CD14-positive monocyte (primary cell): ENCODE data around the gene CFAP53. TPM values are rescaled to one million over a fixed set of nuclear protein-coding genes. Genes with fewer than 3 reads are reported as not detected.
A peak's percentile ranks its signal among the peaks of the same experiment; 100 is the strongest.

Source experiments
- DNase-seq, 3 donors: peaks; one replicate each; pipeline ENCODE4 v3.0.0-alpha.2; 2011 to 2022
- H2AFZ ChIP-seq: 2 replicates; pipeline ENCODE4 v1.6.0; 2012; ENCODE audit warnings: mild to moderate bottlenecking, low read depth, low read length, inconsistent platforms; ENCODE audit not compliant: insufficient read depth, poor library complexity, severe bottlenecking
- H3K27ac ChIP-seq, 2 donors: 1 replicate in 1 of 2; 2 replicates in 1 of 2; pipeline ENCODE4 v1.5.1; 2012 to 2013; ENCODE audit warnings: low read length in 2 of 2, control low read depth in 1 of 2, inconsistent platforms in 1 of 2, low read depth in 1 of 2, mild to moderate bottlenecking in 1 of 2
- H3K27me3 ChIP-seq, 2 donors: one replicate each; pipeline versions ENCODE4 v1.6.0 to v1.6.1; 2011 to 2013; ENCODE audit warnings: low read length in 2 of 2; ENCODE audit not compliant: control insufficient read depth in 2 of 2, insufficient read depth in 2 of 2
- H3K36me3 ChIP-seq, 2 donors: replicated peaks in 1 of 2; 1 replicate in 1 of 2; 2 replicates in 1 of 2; pipeline versions ENCODE4 v1.5.1 to v1.6.1; 2012 to 2013; ENCODE audit warnings: low read length in 2 of 2, control low read depth in 1 of 2, inconsistent platforms in 1 of 2, mild to moderate bottlenecking in 1 of 2; ENCODE audit not compliant: insufficient read depth in 2 of 2, control insufficient read depth in 1 of 2
- H3K4me1 ChIP-seq, 2 donors: 1 replicate in 1 of 2; 2 replicates in 1 of 2; pipeline versions ENCODE4 v1.5.1 to v1.6.1; 2012 to 2013; ENCODE audit warnings: low read length in 2 of 2, control low read depth in 1 of 2, inconsistent platforms in 1 of 2, mild to moderate bottlenecking in 1 of 2, moderate library complexity in 1 of 2; ENCODE audit not compliant: insufficient read depth in 2 of 2, control insufficient read depth in 1 of 2
- H3K4me2 ChIP-seq: replicated peaks from 2 replicates; pipeline ENCODE3; 2012; ENCODE audit warnings: low read length, moderate library complexity, mild to moderate bottlenecking; ENCODE audit not compliant: poor library complexity, severe bottlenecking; ENCODE audit errors: extremely low read depth
- H3K4me3 ChIP-seq, 3 experiments: fragments of 200-600 bp in 1 of 3; sonication (generic) in 1 of 3; replicated peaks in 1 of 3; 1 replicate in 2 of 3; 2 replicates in 1 of 3; pipeline ENCODE4 v1.5.1; 2011 to 2013; ENCODE audit warnings: low read length in 3 of 3, mild to moderate bottlenecking in 3 of 3, control low read depth in 2 of 3, low read depth in 2 of 3, inconsistent platforms in 1 of 3, moderate library complexity in 1 of 3
- H3K79me2 ChIP-seq: 2 replicates; pipeline ENCODE4 v1.6.0; 2012; ENCODE audit warnings: mild to moderate bottlenecking, control low read depth, inconsistent platforms, low read length, moderate library complexity; ENCODE audit not compliant: insufficient read depth
- H3K9ac ChIP-seq: 2 replicates; pipeline ENCODE4 v1.6.0; 2017; ENCODE audit warnings: low read length, mild to moderate bottlenecking; ENCODE audit not compliant: insufficient read depth, poor library complexity, severe bottlenecking
- H3K9me3 ChIP-seq, 2 donors: replicated peaks in 1 of 2; 1 replicate in 1 of 2; 2 replicates in 1 of 2; pipeline versions ENCODE4 v1.5.1 to v1.6.1; 2012 to 2013; ENCODE audit warnings: low read length in 2 of 2, control low read depth in 1 of 2; ENCODE audit not compliant: control insufficient read depth in 1 of 2, insufficient read depth in 1 of 2
- H4K20me1 ChIP-seq: 2 replicates; pipeline ENCODE4 v1.6.0; 2012; ENCODE audit warnings: mild to moderate bottlenecking, low read length, control low read depth, moderate library complexity; ENCODE audit not compliant: insufficient read depth
- H3K27ac Mint-ChIP-seq, 7 donors: one replicate each; pipeline ENCODE4 v1.8.0; 2020; ENCODE audit warnings: mild to moderate bottlenecking in 7 of 7, mixed read lengths in 7 of 7, moderate library complexity in 6 of 7, inconsistent platforms in 2 of 7
- H3K27me3 Mint-ChIP-seq, 3 donors: one replicate each; pipeline ENCODE4 v1.8.0; 2021 to 2022; ENCODE audit warnings: low read depth in 3 of 3, mild to moderate bottlenecking in 3 of 3, mixed read lengths in 3 of 3, moderate library complexity in 3 of 3, inconsistent platforms in 1 of 3
- H3K36me3 Mint-ChIP-seq, 2 donors: one replicate each; pipeline ENCODE4 v1.8.0; 2020; ENCODE audit warnings: mixed read lengths in 2 of 2, inconsistent platforms in 1 of 2, mild to moderate bottlenecking in 1 of 2
- H3K4me1 Mint-ChIP-seq: one replicate; pipeline ENCODE4 v1.8.0; 2020; ENCODE audit warnings: mild to moderate bottlenecking, mixed read lengths
- H3K4me3 Mint-ChIP-seq, 2 donors: one replicate each; pipeline ENCODE4 v1.8.0; 2020; ENCODE audit warnings: mild to moderate bottlenecking in 2 of 2, mixed read lengths in 2 of 2, moderate library complexity in 1 of 2
- H3K9me3 Mint-ChIP-seq, 7 donors: one replicate each; pipeline ENCODE4 v1.8.0; 2020 to 2022; ENCODE audit warnings: mixed read lengths in 7 of 7, mild to moderate bottlenecking in 6 of 7, moderate library complexity in 6 of 7, inconsistent platforms in 2 of 7
- CTCF ChIP-seq: fragments of 200-600 bp; IDR thresholded peaks from one replicate; pipeline ENCODE4 v1.8.0; 2022; ENCODE audit warnings: antibody characterized with exemption, mild to moderate bottlenecking
- WGBS: methylation state at CpG from one replicate; pipeline ENCODE4 v1.1.5; 2013; ENCODE audit warnings: missing lambda C conversion rate; ENCODE audit not compliant: insufficient coverage; 5-methylcytosine and 5-hydroxymethylcytosine counted together
- intact Hi-C, 2 donors: fragments of 100-400 bp; cut with micrococcal nuclease; formaldehyde crosslinking; loops; one replicate each; pipeline versions ENCODE4 v1.15.0 to v1.15.1; 2023
- polyA plus RNA-seq, 3 donors: library from polyadenylated mRNA; depleted of rRNA in 1 of 3; unstranded in 2 of 3; stranded (reverse) in 1 of 3; fragments of 300-500 nt in 2 of 3; fragments of >200 nt in 1 of 3; fragmentation: Illumina TruSeq in 2 of 3; gene quantifications; 1 replicate in 2 of 3; 2 replicates in 1 of 3; pipeline ENCODE4 v1.2.3, GENCODE V29; 2012 to 2021

Gene CFAP53
- polyA plus RNA-seq, 3 donors: 0.08 to 0.14 TPM; not detected in 1

- Mint-ChIP-seq H3K27ac (no peak overlapping the region), H3K9me3 (peaks cover 2 to 20% (median 16%) of the 10 kb centered on the region in 7 donors), H3K4me1 (peaks cover 18% of the 10 kb centered on the region), H3K27me3 (peaks cover 22 to 40% (median 37%) of the 10 kb centered on the region in 3 donors), H3K36me3 (peaks cover 4 to 9% of the 10 kb centered on the region in 2 donors), H3K4me3 (peak overlapping the region in 1 of 2 donors; percentile 67)
- Histone ChIP-seq H4K20me1 (no peaks in the 10 kb centered on the region), H3K9ac (no peak overlapping the region), H2AFZ (no peak overlapping the region), H3K27ac (no peak overlapping the region), H3K4me2 (no peak overlapping the region), H3K27me3 (peaks cover 17 to 39% of the 10 kb centered on the region in 2 donors), H3K4me3 (no peak overlapping the region), H3K36me3 (no peaks in the 10 kb centered on the region), H3K4me1 (peaks cover 14 to 23% of the 10 kb centered on the region in 2 donors), H3K79me2 (no peaks in the 10 kb centered on the region), H3K9me3 (peaks cover 1 to 3% of the 10 kb centered on the region in 2 donors)
- TF ChIP-seq CTCF: no peak
- WGBS: 97% methylated on average over 4 of the region's 7 CpGs
- intact Hi-C loops: loop anchor here in 1 of 2 donors (5.0 kb wide), 1 partner anchor 57 kb away; no protein-coding TSS in a partner anchor
- DNase-seq: no peak
These were observed 33.5 kb upstream of the CFAP53 start for GRCh38 chr18:50299626-50300388.

- Histone ChIP-seq H3K4me3 (peak overlapping the region in 2 of 3 experiments; percentile 34 to 70), H3K79me2 (no peaks in the 10 kb centered on the region), H3K36me3 (no peaks in the 10 kb centered on the region), H3K4me2 (peak overlapping the region; percentile 70), H3K4me1 (peaks cover 14 to 23% of the 10 kb centered on the region in 2 donors), H2AFZ (peak overlapping the region; percentile 78), H3K27me3 (peaks cover 17 to 37% of the 10 kb centered on the region in 2 donors), H3K27ac (no peak overlapping the region), H3K9ac (no peak overlapping the region), H3K9me3 (no peaks in the 10 kb centered on the region), H4K20me1 (no peaks in the 10 kb centered on the region)
- no peak for DNase-seq
- TF ChIP-seq CTCF: no peak
- intact Hi-C loops: loop anchor here in 1 of 2 donors (5.0 kb wide), 1 partner anchor 59 kb away; no protein-coding TSS in a partner anchor
- H3K27me3 Mint-ChIP-seq: peaks cover 20 to 29% (median 29%) of the 10 kb centered on the region in 3 donors
- H3K4me3 Mint-ChIP-seq: peak overlapping the region; percentile 79 to 94
- H3K4me1 Mint-ChIP-seq: peaks cover 18% of the 10 kb centered on the region
- peaks cover 4 to 9% of the 10 kb centered on the region in 2 donors for H3K36me3 Mint-ChIP-seq
- peaks cover 2 to 15% (median 10%) of the 10 kb centered on the region in 7 donors for H3K9me3 Mint-ChIP-seq
- peak overlapping the region in 2 of 7 donors; percentile 40 to 66 for H3K27ac Mint-ChIP-seq
- 29% methylated on average over 44 of the region's 49 CpGs for WGBS
These were observed 32.4 kb upstream of the CFAP53 start for GRCh38 chr18:50298443-50299284.
